Kidney glomerular epithelial cell (primary cell): ENCODE results near the gene UROC1.

Experiments
- DNase-seq: peaks from one replicate; lab custom pipeline; 2025; lab: John Stamatoyannopoulos, UW

Gene UROC1

GRCh38 chr3:126494970-126495230, 22.7 kb downstream of the UROC1 start:
- no peak for DNase-seq

GRCh38 chr3:126494204-126494969, 23.2 kb downstream of the UROC1 start:
- no peak for DNase-seq

- no peak for DNase-seq
These were observed 23.8 kb downstream of the UROC1 start for GRCh38 chr3:126493739-126494138.

- DNase-seq: no peak
These were observed 24.5 kb downstream of the UROC1 start for GRCh38 chr3:126493051-126493450.

GRCh38 chr3:126491221-126492013, 26.2 kb downstream of the UROC1 start:
- no peak for DNase-seq

GRCh38 chr3:126490619-126491018, 27.0 kb downstream of the UROC1 start:
- DNase-seq: no peak

GRCh38 chr3:126488886-126489569, 28.5 kb downstream of the UROC1 start:
- no peak for DNase-seq

- no peak for DNase-seq
These were observed 29.4 kb downstream of the UROC1 start for GRCh38 chr3:126488185-126488584.

- DNase-seq: no peak
These were observed 30.3 kb downstream of the UROC1 start for GRCh38 chr3:126487151-126487771.

- no peak for DNase-seq
These were observed 31.2 kb downstream of the UROC1 start for GRCh38 chr3:126486360-126486847.

- DNase-seq: no peak
These were observed 31.6 kb downstream of the UROC1 start for GRCh38 chr3:126485956-126486355.

GRCh38 chr3:126485176-126485897, 32.2 kb downstream of the UROC1 start:
- DNase-seq: no peak

GRCh38 chr3:126484662-126485061, 32.9 kb downstream of the UROC1 start:
- no peak for DNase-seq

GRCh38 chr3:126484148-126484547, 33.4 kb downstream of the UROC1 start:
- no peak for DNase-seq

- no peak for DNase-seq
These were observed 34.2 kb downstream of the UROC1 start for GRCh38 chr3:126483321-126483761.

GRCh38 chr3:126482503-126483255, 34.9 kb downstream of the UROC1 start:
- DNase-seq: no peak

- DNase-seq: no peak
These were observed 35.6 kb downstream of the UROC1 start for GRCh38 chr3:126481808-126482502.

GRCh38 chr3:126480861-126481260, 36.7 kb downstream of the UROC1 start:
- no peak for DNase-seq

- DNase-seq: no peak
These were observed 37.4 kb downstream of the UROC1 start for GRCh38 chr3:126480206-126480605.

GRCh38 chr3:126479642-126480041, 37.9 kb downstream of the UROC1 start:
- no peak for DNase-seq
